HG03280 (cell line): ENCODE measurements around the gene RBMY1A1.
"Not testable (repeated sequence)": the region's sequence is repeated elsewhere in the genome, so short reads cannot be mapped to it uniquely, and the experiment has no call there.

ENCODE experiments used
- ATAC-seq: cut with Tn5 transposase; IDR thresholded peaks from one replicate; pipeline ENCODE4 v1.9.1; 2021; ENCODE audit warnings: mild to moderate bottlenecking, moderate library complexity; ENCODE audit not compliant: unreplicated experiment

RBMY1A1 gene

GRCh38 chrY:21534579-21534978 lies at the start of gene RBMY1A1:
Gene RBMY1A1, plus strand, starts transcription at chrY:21534879. Its CDS starts 2,013 bp downstream, at chrY:21536892.
- ATAC-seq: not testable (repeated sequence)

GRCh38 chrY:21511038-21511437 lies 23.6 kb upstream of the RBMY1A1 start, which contains the start of gene RBMY1B:
Gene RBMY1B, plus strand, starts transcription at chrY:21511338. Its CDS starts 2,013 bp downstream, at chrY:21513351.
- not testable (repeated sequence) for ATAC-seq

- peak; percentile 83 for ATAC-seq
Observed at GRCh38 chrY:21559316-21559984, 24.8 kb downstream of the RBMY1A1 start.

- no peak for ATAC-seq
Observed at GRCh38 chrY:21585449-21585848, 50.8 kb downstream of the RBMY1A1 start.

- ATAC-seq: not testable (repeated sequence)
Observed at GRCh38 chrY:21586454-21586853, 51.8 kb downstream of the RBMY1A1 start.

- ATAC-seq: no peak
Observed at GRCh38 chrY:21592059-21592458, 57.4 kb downstream of the RBMY1A1 start.

- ATAC-seq: not testable (repeated sequence)
Observed at GRCh38 chrY:21596287-21596686, 61.6 kb downstream of the RBMY1A1 start.
